ENCODE measurements around the gene LARGE1. TPM values are rescaled to one million over a fixed set of nuclear protein-coding genes. Genes with fewer than 3 reads are reported as not detected.
A peak's percentile ranks its signal among the peaks of the same experiment; 100 is the strongest.

The LARGE1 gene
- total and polyA plus RNA-seq, 2 of the 13 experiments (the other 11 are each of a cell fraction or from before 2014, with no cell fraction given) = 8.4 to 11.0 TPM

DNA sequence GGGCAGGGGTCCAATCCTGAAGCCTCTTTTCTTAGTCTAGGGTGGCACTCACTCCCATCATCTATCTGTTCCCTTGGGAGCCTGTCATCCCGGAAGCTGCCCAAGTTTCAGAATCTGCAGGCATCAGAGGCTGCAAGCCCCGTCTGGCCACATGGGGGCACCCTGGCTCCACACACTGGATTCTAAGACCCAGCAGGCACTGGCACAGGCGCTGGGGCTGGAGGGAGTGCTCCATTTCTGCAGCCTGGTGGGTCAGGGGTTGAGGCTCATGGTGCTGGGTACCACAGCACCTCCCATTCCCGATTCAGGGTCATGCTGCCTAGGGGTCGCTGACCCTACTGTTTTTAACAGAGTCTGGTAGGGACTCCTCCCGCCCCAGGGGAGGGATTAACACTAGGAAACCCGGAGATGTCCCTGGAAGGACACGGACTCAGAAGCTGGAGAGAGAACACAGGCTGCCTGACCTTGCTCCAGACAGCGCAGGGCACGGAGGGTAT lies 618.2 kb downstream of the LARGE1 start (continued):
- no peak for TF ChIP-seq TMF1 (CRISPR knock-in tag; IDR thresholded peaks at IDR 0.05; ENCODE audit: low read depth)
- TF ChIP-seq ZNF331 (CRISPR knock-in tag; IDR thresholded peaks at IDR 0.05) = peak; percentile 72; the same call in 1 of the 2 replicates
- TF ChIP-seq CEBPB (IDR thresholded peaks at IDR 0.05; ENCODE audit: borderline replicate concordance, low read depth, low read length) = no peak
- TF ChIP-seq, protein P1, sequence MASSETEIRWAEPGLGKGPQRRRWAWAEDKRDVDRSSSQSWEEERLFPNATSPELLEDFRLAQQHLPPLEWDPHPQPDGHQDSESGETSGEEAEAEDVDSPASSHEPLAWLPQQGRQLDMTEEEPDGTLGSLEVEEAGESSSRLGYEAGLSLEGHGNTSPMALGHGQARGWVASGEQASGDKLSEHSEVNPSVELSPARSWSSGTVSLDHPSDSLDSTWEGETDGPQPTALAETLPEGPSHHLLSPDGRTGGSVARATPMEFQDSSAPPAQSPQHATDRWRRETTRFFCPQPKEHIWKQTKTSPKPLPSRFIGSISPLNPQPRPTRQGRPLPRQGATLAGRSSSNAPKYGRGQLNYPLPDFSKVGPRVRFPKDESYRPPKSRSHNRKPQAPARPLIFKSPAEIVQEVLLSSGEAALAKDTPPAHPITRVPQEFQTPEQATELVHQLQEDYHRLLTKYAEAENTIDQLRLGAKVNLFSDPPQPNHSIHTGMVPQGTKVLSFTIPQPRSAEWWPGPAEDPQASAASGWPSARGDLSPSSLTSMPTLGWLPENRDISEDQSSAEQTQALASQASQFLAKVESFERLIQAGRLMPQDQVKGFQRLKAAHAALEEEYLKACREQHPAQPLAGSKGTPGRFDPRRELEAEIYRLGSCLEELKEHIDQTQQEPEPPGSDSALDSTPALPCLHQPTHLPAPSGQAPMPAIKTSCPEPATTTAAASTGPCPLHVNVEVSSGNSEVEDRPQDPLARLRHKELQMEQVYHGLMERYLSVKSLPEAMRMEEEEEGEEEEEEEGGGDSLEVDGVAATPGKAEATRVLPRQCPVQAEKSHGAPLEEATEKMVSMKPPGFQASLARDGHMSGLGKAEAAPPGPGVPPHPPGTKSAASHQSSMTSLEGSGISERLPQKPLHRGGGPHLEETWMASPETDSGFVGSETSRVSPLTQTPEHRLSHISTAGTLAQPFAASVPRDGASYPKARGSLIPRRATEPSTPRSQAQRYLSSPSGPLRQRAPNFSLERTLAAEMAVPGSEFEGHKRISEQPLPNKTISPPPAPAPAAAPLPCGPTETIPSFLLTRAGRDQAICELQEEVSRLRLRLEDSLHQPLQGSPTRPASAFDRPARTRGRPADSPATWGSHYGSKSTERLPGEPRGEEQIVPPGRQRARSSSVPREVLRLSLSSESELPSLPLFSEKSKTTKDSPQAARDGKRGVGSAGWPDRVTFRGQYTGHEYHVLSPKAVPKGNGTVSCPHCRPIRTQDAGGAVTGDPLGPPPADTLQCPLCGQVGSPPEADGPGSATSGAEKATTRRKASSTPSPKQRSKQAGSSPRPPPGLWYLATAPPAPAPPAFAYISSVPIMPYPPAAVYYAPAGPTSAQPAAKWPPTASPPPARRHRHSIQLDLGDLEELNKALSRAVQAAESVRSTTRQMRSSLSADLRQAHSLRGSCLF (CRISPR knock-in tag; IDR thresholded peaks at IDR 0.05; ENCODE audit: borderline replicate concordance) = no peak
- TF ChIP-seq ZNF703 (CRISPR knock-in tag; IDR thresholded peaks at IDR 0.05; ENCODE audit: borderline replicate concordance) = no peak
- 0 out of 2 replicates have a peak, but pooled peaks have one; percentile 11 for TF ChIP-seq SOX5 (CRISPR knock-in tag; IDR thresholded peaks at IDR 0.05; ENCODE audit: borderline replicate concordance)
- TF ChIP-seq ZNF224 (CRISPR knock-in tag; IDR thresholded peaks at IDR 0.05) = no peak
- no peak for TF ChIP-seq GFI1 (CRISPR knock-in tag; IDR thresholded peaks at IDR 0.05; ENCODE audit: borderline replicate concordance)
- no peak for TF ChIP-seq ZNF207 (IDR thresholded peaks at IDR 0.05; ENCODE audit: borderline replicate concordance)
- no peak for TF ChIP-seq ZNF556 (CRISPR knock-in tag; IDR thresholded peaks at IDR 0.05; ENCODE audit: borderline replicate concordance)
- TF ChIP-seq CHD4 (IDR thresholded peaks at IDR 0.05; ENCODE audit: borderline replicate concordance, low read length) = no peak
- TF ChIP-seq NFE2 (CRISPR knock-in tag; IDR thresholded peaks at IDR 0.05) = no peak
- no peak for TF ChIP-seq NBN (conservative IDR thresholded peaks at IDR 0.05)
- no peak for TF ChIP-seq ZNF552 (CRISPR knock-in tag; IDR thresholded peaks at IDR 0.05; ENCODE audit: borderline replicate concordance)
- no peak for TF ChIP-seq ZNF121 (CRISPR knock-in tag; IDR thresholded peaks at IDR 0.05)
- TF ChIP-seq ZSCAN30 (CRISPR knock-in tag; IDR thresholded peaks at IDR 0.05) = no peak
- TF ChIP-seq, protein P2, sequence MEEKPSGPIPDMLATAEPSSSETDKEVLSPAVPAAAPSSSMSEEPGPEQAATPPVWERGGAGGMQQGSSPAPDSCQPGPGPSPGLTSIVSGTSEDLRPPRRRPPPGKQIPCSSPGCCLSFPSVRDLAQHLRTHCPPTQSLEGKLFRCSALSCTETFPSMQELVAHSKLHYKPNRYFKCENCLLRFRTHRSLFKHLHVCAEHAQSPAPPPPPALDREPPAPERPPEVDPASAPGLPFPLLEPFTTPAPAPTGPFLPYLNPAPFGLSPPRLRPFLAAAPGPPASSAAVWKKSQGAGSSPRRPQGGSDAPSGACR (CRISPR knock-in tag; IDR thresholded peaks at IDR 0.05) = no peak
- no peak for TF ChIP-seq KLF12 (CRISPR knock-in tag; IDR thresholded peaks at IDR 0.05; ENCODE audit: borderline replicate concordance)
- peak; percentile 26; the same call in 1 of the 2 replicates for TF ChIP-seq BHLHE40 (IDR thresholded peaks at IDR 0.05; ENCODE audit: low read length)
- TF ChIP-seq, protein P3, sequence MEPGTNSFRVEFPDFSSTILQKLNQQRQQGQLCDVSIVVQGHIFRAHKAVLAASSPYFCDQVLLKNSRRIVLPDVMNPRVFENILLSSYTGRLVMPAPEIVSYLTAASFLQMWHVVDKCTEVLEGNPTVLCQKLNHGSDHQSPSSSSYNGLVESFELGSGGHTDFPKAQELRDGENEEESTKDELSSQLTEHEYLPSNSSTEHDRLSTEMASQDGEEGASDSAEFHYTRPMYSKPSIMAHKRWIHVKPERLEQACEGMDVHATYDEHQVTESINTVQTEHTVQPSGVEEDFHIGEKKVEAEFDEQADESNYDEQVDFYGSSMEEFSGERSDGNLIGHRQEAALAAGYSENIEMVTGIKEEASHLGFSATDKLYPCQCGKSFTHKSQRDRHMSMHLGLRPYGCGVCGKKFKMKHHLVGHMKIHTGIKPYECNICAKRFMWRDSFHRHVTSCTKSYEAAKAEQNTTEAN (CRISPR knock-in tag; conservative IDR thresholded peaks at IDR 0.05) = no peak
- TF ChIP-seq HNF4A (CRISPR knock-in tag; IDR thresholded peaks at IDR 0.05) = peak; percentile 41; the same call in 1 of the 2 replicates
- peak; percentile 55; the same call in 1 of the 2 replicates for TF ChIP-seq ZNF772 (CRISPR knock-in tag; IDR thresholded peaks at IDR 0.05)
- TF ChIP-seq POLR2G (IDR thresholded peaks at IDR 0.05; ENCODE audit: low read depth, low read length) = no peak
- no peak for TF ChIP-seq U2AF1 (optimal IDR thresholded peaks at IDR 0.05; ENCODE audit: low read depth, low read length)
- no peak for TF ChIP-seq ISL2 (CRISPR knock-in tag; IDR thresholded peaks at IDR 0.05)
- no peak for TF ChIP-seq TCF12 (IDR thresholded peaks at IDR 0.05)
- TF ChIP-seq TCF12 (CRISPR knock-in tag; IDR thresholded peaks at IDR 0.05) = no peak
- TF ChIP-seq ZNF792 (CRISPR knock-in tag; IDR thresholded peaks at IDR 0.05) = peak; percentile 44; the same call in 1 of the 2 replicates
